Measurements from ENCODE around the gene SCML1. TPM values are rescaled to one million over a fixed set of nuclear protein-coding genes. Genes with fewer than 3 reads are reported as not detected.

Gene SCML1
- total RNA-seq, 2 experiments from 2014 or later = not detected

- H3K27ac ChIP-seq (ENCODE audit: low read depth, low read length, poor library complexity, severe bottlenecking) = no peak overlapping the region
- DNase-seq (ENCODE audit: low spot score) = no peak
- no peaks in the 10 kb centered on the region for H3K9me3 ChIP-seq (ENCODE audit: low read length)
- H3K4me1 ChIP-seq (ENCODE audit: insufficient read depth, low read length, poor library complexity, severe bottlenecking) = no peaks in the 10 kb centered on the region
- intact Hi-C loops (cut with micrococcal nuclease; ENCODE audit: unreplicated experiment) = no loop called here
- no peak overlapping the region for H3K4me2 ChIP-seq (ENCODE audit: low read length)
- no peaks in the 10 kb centered on the region for H4K20me1 ChIP-seq (ENCODE audit: insufficient read depth, low read length)
- no peaks in the 10 kb centered on the region for H3K36me3 ChIP-seq (ENCODE audit: insufficient read depth, low read length)
- H3K4me3 ChIP-seq (ENCODE audit: low read depth, low read length, poor library complexity, severe bottlenecking) = no peak overlapping the region
- ChIA-PET POLR2A (no interaction called here), CTCF (ENCODE audit: unreplicated experiment) (no interaction called here)
- no TSS peak for BruUV-seq (replicated peaks)
- no peaks in the 10 kb centered on the region for H3K79me2 ChIP-seq (ENCODE audit: insufficient read depth, low read depth, low read length)
- no peaks in the 10 kb centered on the region for H3K9me2 ChIP-seq (ENCODE audit: insufficient read depth, low read length)
- H2AFZ ChIP-seq (ENCODE audit: low read length) = no peak overlapping the region
- TF ChIP-seq CTCF (conservative IDR thresholded peaks at IDR 0.05; ENCODE audit: low read length) = no peak
- no peak for TF ChIP-seq EZH2phosphoT487 (IDR thresholded peaks at IDR 0.05; ENCODE audit: borderline replicate concordance, low read depth, low read length)
These were observed 1.6 kb downstream of the SCML1 start for GRCh38 chrX:17738737-17739535.

- Histone ChIP-seq H3K9me3 (ENCODE audit: low read length) (no peaks in the 10 kb centered on the region), H2AFZ (ENCODE audit: low read length) (no peak overlapping the region), H3K4me3 (ENCODE audit: low read depth, low read length, poor library complexity, severe bottlenecking) (no peak overlapping the region), H4K20me1 (ENCODE audit: insufficient read depth, low read length) (no peaks in the 10 kb centered on the region), H3K9me2 (ENCODE audit: insufficient read depth, low read length) (no peaks in the 10 kb centered on the region), H3K27ac (ENCODE audit: low read depth, low read length, poor library complexity, severe bottlenecking) (no peak overlapping the region), H3K4me1 (ENCODE audit: insufficient read depth, low read length, poor library complexity, severe bottlenecking) (no peaks in the 10 kb centered on the region), H3K36me3 (ENCODE audit: insufficient read depth, low read length) (no peaks in the 10 kb centered on the region), H3K4me2 (ENCODE audit: low read length) (no peak overlapping the region), H3K79me2 (ENCODE audit: insufficient read depth, low read depth, low read length) (no peaks in the 10 kb centered on the region)
- ChIA-PET POLR2A (interaction anchor here (0.7 kb wide), 1 partner anchor 476 kb away, joined by 4 read pairs; no protein-coding TSS in a partner anchor), CTCF (ENCODE audit: unreplicated experiment) (no interaction called here)
- DNase-seq (ENCODE audit: low spot score) = no peak
- TF ChIP-seq EZH2phosphoT487 (IDR thresholded peaks at IDR 0.05; ENCODE audit: borderline replicate concordance, low read depth, low read length) (no peak), CTCF (conservative IDR thresholded peaks at IDR 0.05; ENCODE audit: low read length) (no peak)
- no TSS peak for BruUV-seq (replicated peaks)
- intact Hi-C loops (cut with micrococcal nuclease; ENCODE audit: unreplicated experiment) = no loop called here
These were observed 3.1 kb downstream of the SCML1 start for GRCh38 chrX:17740137-17741122.

Data from OCI-LY7 (cell line).